ENCODE measurements around the gene STX10. TPM values are rescaled to one million over a fixed set of nuclear protein-coding genes. Genes with fewer than 3 reads are reported as not detected.

Gene STX10
- total RNA-seq, 4 donors from 2014 or later: 50.5 to 98.4 (median 72.6) TPM

- TF ChIP-seq, protein P1, sequence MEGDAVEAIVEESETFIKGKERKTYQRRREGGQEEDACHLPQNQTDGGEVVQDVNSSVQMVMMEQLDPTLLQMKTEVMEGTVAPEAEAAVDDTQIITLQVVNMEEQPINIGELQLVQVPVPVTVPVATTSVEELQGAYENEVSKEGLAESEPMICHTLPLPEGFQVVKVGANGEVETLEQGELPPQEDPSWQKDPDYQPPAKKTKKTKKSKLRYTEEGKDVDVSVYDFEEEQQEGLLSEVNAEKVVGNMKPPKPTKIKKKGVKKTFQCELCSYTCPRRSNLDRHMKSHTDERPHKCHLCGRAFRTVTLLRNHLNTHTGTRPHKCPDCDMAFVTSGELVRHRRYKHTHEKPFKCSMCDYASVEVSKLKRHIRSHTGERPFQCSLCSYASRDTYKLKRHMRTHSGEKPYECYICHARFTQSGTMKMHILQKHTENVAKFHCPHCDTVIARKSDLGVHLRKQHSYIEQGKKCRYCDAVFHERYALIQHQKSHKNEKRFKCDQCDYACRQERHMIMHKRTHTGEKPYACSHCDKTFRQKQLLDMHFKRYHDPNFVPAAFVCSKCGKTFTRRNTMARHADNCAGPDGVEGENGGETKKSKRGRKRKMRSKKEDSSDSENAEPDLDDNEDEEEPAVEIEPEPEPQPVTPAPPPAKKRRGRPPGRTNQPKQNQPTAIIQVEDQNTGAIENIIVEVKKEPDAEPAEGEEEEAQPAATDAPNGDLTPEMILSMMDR (IDR thresholded peaks at IDR 0.05; ENCODE audit: low read depth): no peak
Measured at GRCh38 chr19:13181747-13182388, 31.7 kb upstream of the STX10 start.

GRCh38 chr19:13176345-13176744 is 26.2 kb upstream of the STX10 start:
- TF ChIP-seq, protein P1 (IDR thresholded peaks at IDR 0.05; ENCODE audit: low read depth): no peak

DNA sequence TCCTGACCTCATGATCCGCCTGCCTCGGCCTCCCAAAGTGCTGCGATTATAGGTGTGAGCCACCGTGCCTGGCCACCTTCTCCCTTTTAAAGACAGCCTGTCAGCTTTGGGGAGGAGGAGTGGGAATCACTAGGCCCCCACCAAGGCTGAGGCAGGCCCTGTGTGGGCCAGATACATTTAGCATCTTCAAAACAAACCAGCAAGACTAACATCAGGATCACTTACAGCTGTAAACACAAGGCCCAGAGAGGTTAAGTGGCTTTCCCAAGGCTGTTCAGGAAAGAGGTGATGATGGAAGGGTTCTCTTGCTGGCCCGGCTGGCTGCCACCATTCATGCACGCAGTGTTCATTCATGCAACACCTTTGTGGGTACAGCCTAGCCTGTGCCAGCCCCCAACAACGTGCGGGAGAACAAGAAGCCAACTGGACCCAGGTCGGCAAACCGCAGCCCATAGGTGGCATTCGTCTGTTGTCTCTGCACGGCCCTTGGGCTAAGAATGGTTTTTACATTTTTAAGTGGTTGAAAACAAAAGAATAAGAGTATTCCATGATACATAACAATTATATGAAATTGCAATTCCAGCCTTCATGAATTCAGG is 23.1 kb upstream of the STX10 start:
- TF ChIP-seq, protein P1 (IDR thresholded peaks at IDR 0.05; ENCODE audit: low read depth): no peak

- TF ChIP-seq, protein P1 (IDR thresholded peaks at IDR 0.05; ENCODE audit: low read depth): no peak
Measured at GRCh38 chr19:13172346-13173138, 22.4 kb upstream of the STX10 start.

GRCh38 chr19:13171146-13171545 is 21.0 kb upstream of the STX10 start:
- TF ChIP-seq, protein P1 (IDR thresholded peaks at IDR 0.05; ENCODE audit: low read depth): no peak

- TF ChIP-seq, protein P1 (IDR thresholded peaks at IDR 0.05; ENCODE audit: low read depth): no peak
Measured at GRCh38 chr19:13169769-13170168, 19.6 kb upstream of the STX10 start.
